WTC11 (cell line): ENCODE data around the gene FOXN3. TPM values are rescaled to one million over a fixed set of nuclear protein-coding genes. Genes with fewer than 3 reads are reported as not detected.

Experiments used
- ATAC-seq: fragments of 200-7000 bp; cut with Tn5 transposase; 2 replicates; pipeline ENCODE4 v1.10.0; 2021; ENCODE audit warnings: mild to moderate bottlenecking, moderate library complexity
- CTCF ChIA-PET: fragments of 300-600 bp; sonication (Branson Sonifier 250); formaldehyde crosslinking; loops from one replicate; lab custom pipeline; 2021; ENCODE audit warnings: antibody characterized with exemption; lab: Charles Lee
- POLR2A ChIA-PET: fragments of 350-600 bp; sonication (Branson Sonifier 250); formaldehyde crosslinking; loops from one replicate; lab custom pipeline; 2021; ENCODE audit warnings: antibody characterized with exemption; lab: Charles Lee
- DNase-seq: peaks from one replicate; pipeline ENCODE4 v3.0.0; 2021; ENCODE audit warnings: low spot score
- H3K27ac Mint-ChIP-seq: 2 replicates; pipeline ENCODE4 v1.8.0; 2021; ENCODE audit warnings: mixed read lengths
- H3K27me3 Mint-ChIP-seq: 2 replicates; pipeline ENCODE4 v1.8.0; 2021; ENCODE audit warnings: low read depth, mild to moderate bottlenecking, moderate library complexity, mixed read lengths
- H3K36me3 Mint-ChIP-seq: 2 replicates; pipeline ENCODE4 v1.8.0; 2021; ENCODE audit warnings: mixed read lengths
- H3K4me1 Mint-ChIP-seq: 2 replicates; pipeline ENCODE4 v1.8.0; 2022; ENCODE audit warnings: mixed read lengths
- H3K4me3 Mint-ChIP-seq: 2 replicates; pipeline ENCODE4 v1.8.0; 2021; ENCODE audit warnings: mild to moderate bottlenecking, moderate library complexity, mixed read lengths
- H3K9me3 Mint-ChIP-seq: 2 replicates; pipeline ENCODE4 v1.8.0; 2021; ENCODE audit warnings: mixed read lengths
- JAZF1 ChIP-seq: fragments of 250-450 bp; sonication (Bioruptor Pico); IDR thresholded peaks from 2 replicates; pipeline ENCODE4 v1.9.0; 2021; ENCODE audit warnings: moderate library complexity, mild to moderate bottlenecking, inconsistent platforms
- NR1H2 ChIP-seq: sonication (generic); formaldehyde crosslinking; IDR thresholded peaks from 2 replicates; pipeline ENCODE4 v1.9.0; 2021; ENCODE audit warnings: mild to moderate bottlenecking, moderate library complexity, missing genetic modification reagents
- RELA ChIP-seq: sonication (generic); formaldehyde crosslinking; IDR thresholded peaks from 2 replicates; pipeline ENCODE4 v1.8.1; 2022; ENCODE audit warnings: missing genetic modification reagents, mild to moderate bottlenecking, borderline replicate concordance
- SMAD3 ChIP-seq: sonication (generic); formaldehyde crosslinking; IDR thresholded peaks from 2 replicates; pipeline ENCODE4 v1.8.0; 2022; ENCODE audit warnings: missing genetic modification reagents, mild to moderate bottlenecking, borderline replicate concordance
- ZBTB21 ChIP-seq: sonication (generic); formaldehyde crosslinking; IDR thresholded peaks from 2 replicates; pipeline ENCODE4 v1.8.1; 2023; ENCODE audit warnings: mild to moderate bottlenecking, missing genetic modification reagents, borderline replicate concordance
- ZNF232 ChIP-seq: sonication (generic); formaldehyde crosslinking; IDR thresholded peaks from 2 replicates; pipeline ENCODE4 v1.8.0; 2022; ENCODE audit warnings: mild to moderate bottlenecking, missing genetic modification reagents
- ZNF263 ChIP-seq: sonication (generic); formaldehyde crosslinking; IDR thresholded peaks from 2 replicates; pipeline ENCODE4 v1.8.1; 2022; ENCODE audit warnings: low read depth, mild to moderate bottlenecking, moderate library complexity, missing genetic modification reagents
- total RNA-seq: library from RNA; stranded (reverse); gene quantifications from 3 replicates; pipeline ENCODE4 v1.2.3, GENCODE V29; 2021
- TF ChIP-seq, protein P1 (sequence below): fragments of 250-450 bp; sonication (Bioruptor Pico); IDR thresholded peaks from 2 replicates; pipeline ENCODE4 v2.1.2; 2022; ENCODE audit warnings: mild to moderate bottlenecking, moderate library complexity
- TF ChIP-seq, protein P2 (sequence below): sonication (generic); formaldehyde crosslinking; IDR thresholded peaks from 2 replicates; pipeline ENCODE4 v1.8.0; 2022; ENCODE audit warnings: mild to moderate bottlenecking, missing genetic modification reagents
- TF ChIP-seq, protein P3 (sequence below): sonication (generic); formaldehyde crosslinking; conservative IDR thresholded peaks from 2 replicates; pipeline ENCODE4 v1.8.1; 2023; ENCODE audit warnings: mild to moderate bottlenecking, low read depth, missing genetic modification reagents, moderate library complexity
- TF ChIP-seq, protein P4 (sequence below): fragments of 250-450 bp; sonication (Bioruptor Pico); IDR thresholded peaks from 2 replicates; pipeline ENCODE4 v1.8.0; 2021; ENCODE audit warnings: mild to moderate bottlenecking
- TF ChIP-seq, protein P5 (sequence below): sonication (generic); formaldehyde crosslinking; IDR thresholded peaks from 2 replicates; pipeline ENCODE4 v1.8.1; 2023; ENCODE audit warnings: mild to moderate bottlenecking, missing genetic modification reagents, moderate library complexity
- TF ChIP-seq, protein P6 (sequence below): sonication (generic); formaldehyde crosslinking; IDR thresholded peaks from 2 replicates; pipeline ENCODE4 v1.8.0; 2023; ENCODE audit warnings: mild to moderate bottlenecking, missing genetic modification reagents
- TF ChIP-seq, protein P7 (sequence below): sonication (generic); formaldehyde crosslinking; IDR thresholded peaks from 2 replicates; pipeline ENCODE4 v1.8.1; 2023; ENCODE audit warnings: mild to moderate bottlenecking, missing genetic modification reagents, moderate library complexity
- TF ChIP-seq, protein P8 (sequence below): sonication (generic); formaldehyde crosslinking; IDR thresholded peaks from 2 replicates; pipeline ENCODE4 v1.8.1; 2023; ENCODE audit warnings: mild to moderate bottlenecking, missing genetic modification reagents, borderline replicate concordance
- TF ChIP-seq, protein P9 (sequence below): sonication (generic); formaldehyde crosslinking; IDR thresholded peaks from 2 replicates; pipeline ENCODE4 v1.8.1; 2023; ENCODE audit warnings: mild to moderate bottlenecking, missing genetic modification reagents

The FOXN3 gene
- total RNA-seq, 1 experiment from 2014 or later = 170 TPM

DNA sequence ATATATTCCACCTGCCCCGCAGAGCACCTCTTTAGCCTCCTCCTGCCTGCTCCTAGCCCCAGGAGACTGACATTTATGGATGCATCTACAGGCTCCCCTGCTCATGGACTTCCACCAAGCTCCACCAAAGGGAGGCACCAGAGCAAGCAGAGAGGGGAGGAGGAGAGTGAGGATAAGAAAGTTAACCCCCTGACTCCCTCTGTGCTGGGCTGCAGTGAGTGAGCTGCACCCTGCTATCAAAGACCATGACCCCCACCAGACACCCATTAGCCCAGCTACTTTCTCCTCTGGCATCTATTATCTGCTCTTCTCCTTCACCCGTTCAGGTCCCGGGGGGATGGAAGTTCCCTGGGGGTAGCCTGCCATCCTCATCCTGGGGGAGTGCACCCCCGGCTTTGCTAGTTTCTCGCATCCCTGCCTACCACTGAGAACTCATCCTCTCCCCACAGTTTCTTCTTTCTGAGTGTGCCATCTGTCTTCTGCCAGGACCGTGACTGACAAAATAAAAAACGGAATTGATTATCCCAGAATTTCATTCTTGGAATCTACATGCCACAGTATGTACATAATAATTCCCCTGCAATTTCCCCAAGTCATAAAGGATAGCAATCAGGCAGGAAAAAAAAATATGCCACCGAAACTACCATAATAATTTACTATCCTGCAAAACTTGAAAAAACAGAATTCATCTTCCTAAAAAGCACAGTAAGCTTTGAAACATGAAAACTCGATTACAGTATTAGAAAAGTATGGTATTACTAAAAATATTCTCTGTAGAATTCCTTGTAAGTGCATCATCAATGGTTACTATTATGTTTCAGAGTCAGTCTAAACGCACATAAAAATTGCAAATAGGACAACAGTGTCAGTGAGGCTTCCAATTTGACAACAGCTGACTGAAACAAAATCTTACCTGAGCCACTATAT is 45.2 kb downstream of the FOXN3 start:
- peaks cover 69% of the 10 kb centered on the region for H3K4me1 Mint-ChIP-seq
- peak; percentile 69 for ATAC-seq
- no peak overlapping the region; the same call in 1 of the 2 replicates for H3K4me3 Mint-ChIP-seq
- peaks cover 13% of the 10 kb centered on the region for H3K36me3 Mint-ChIP-seq
- POLR2A ChIA-PET = interaction anchor here (0.5 to 0.8 kb wide), 2 partner anchors 18 to 26 kb away, joined by 3 to 4 read pairs; no protein-coding TSS in a partner anchor
- no peaks in the 10 kb centered on the region for H3K27me3 Mint-ChIP-seq
- CTCF ChIA-PET = interaction anchor here (0.5 kb wide), 1 partner anchor 54 kb away, joined by 4 read pairs; no protein-coding TSS in a partner anchor
- H3K9me3 Mint-ChIP-seq = peaks cover 12% of the 10 kb centered on the region
- no peak for DNase-seq
- peak overlapping the region; percentile 69; the same call in 1 of the 2 replicates for H3K27ac Mint-ChIP-seq
- no peak for TF ChIP-seq SMAD3 (CRISPR knock-in tag)
- TF ChIP-seq, protein P1, sequence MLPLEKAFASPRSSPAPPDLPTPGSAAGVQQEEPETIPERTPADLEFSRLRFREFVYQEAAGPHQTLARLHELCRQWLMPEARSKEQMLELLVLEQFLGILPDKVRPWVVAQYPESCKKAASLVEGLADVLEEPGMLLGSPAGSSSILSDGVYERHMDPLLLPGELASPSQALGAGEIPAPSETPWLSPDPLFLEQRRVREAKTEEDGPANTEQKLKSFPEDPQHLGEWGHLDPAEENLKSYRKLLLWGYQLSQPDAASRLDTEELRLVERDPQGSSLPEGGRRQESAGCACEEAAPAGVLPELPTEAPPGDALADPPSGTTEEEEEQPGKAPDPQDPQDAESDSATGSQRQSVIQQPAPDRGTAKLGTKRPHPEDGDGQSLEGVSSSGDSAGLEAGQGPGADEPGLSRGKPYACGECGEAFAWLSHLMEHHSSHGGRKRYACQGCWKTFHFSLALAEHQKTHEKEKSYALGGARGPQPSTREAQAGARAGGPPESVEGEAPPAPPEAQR = no peak
- TF ChIP-seq, protein P2, sequence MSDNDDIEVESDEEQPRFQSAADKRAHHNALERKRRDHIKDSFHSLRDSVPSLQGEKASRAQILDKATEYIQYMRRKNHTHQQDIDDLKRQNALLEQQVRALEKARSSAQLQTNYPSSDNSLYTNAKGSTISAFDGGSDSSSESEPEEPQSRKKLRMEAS = no peak
- TF ChIP-seq, protein P3, sequence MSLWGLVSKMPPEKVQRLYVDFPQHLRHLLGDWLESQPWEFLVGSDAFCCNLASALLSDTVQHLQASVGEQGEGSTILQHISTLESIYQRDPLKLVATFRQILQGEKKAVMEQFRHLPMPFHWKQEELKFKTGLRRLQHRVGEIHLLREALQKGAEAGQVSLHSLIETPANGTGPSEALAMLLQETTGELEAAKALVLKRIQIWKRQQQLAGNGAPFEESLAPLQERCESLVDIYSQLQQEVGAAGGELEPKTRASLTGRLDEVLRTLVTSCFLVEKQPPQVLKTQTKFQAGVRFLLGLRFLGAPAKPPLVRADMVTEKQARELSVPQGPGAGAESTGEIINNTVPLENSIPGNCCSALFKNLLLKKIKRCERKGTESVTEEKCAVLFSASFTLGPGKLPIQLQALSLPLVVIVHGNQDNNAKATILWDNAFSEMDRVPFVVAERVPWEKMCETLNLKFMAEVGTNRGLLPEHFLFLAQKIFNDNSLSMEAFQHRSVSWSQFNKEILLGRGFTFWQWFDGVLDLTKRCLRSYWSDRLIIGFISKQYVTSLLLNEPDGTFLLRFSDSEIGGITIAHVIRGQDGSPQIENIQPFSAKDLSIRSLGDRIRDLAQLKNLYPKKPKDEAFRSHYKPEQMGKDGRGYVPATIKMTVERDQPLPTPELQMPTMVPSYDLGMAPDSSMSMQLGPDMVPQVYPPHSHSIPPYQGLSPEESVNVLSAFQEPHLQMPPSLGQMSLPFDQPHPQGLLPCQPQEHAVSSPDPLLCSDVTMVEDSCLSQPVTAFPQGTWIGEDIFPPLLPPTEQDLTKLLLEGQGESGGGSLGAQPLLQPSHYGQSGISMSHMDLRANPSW (CRISPR knock-in tag) = no peak
- no peak for TF ChIP-seq ZBTB21 (CRISPR knock-in tag)
- TF ChIP-seq, protein P4, sequence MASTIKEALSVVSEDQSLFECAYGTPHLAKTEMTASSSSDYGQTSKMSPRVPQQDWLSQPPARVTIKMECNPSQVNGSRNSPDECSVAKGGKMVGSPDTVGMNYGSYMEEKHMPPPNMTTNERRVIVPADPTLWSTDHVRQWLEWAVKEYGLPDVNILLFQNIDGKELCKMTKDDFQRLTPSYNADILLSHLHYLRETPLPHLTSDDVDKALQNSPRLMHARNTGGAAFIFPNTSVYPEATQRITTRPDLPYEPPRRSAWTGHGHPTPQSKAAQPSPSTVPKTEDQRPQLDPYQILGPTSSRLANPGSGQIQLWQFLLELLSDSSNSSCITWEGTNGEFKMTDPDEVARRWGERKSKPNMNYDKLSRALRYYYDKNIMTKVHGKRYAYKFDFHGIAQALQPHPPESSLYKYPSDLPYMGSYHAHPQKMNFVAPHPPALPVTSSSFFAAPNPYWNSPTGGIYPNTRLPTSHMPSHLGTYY = no peak
- TF ChIP-seq, protein P5, sequence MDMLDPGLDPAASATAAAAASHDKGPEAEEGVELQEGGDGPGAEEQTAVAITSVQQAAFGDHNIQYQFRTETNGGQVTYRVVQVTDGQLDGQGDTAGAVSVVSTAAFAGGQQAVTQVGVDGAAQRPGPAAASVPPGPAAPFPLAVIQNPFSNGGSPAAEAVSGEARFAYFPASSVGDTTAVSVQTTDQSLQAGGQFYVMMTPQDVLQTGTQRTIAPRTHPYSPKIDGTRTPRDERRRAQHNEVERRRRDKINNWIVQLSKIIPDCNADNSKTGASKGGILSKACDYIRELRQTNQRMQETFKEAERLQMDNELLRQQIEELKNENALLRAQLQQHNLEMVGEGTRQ (CRISPR knock-in tag) = no peak
- TF ChIP-seq, protein P6, sequence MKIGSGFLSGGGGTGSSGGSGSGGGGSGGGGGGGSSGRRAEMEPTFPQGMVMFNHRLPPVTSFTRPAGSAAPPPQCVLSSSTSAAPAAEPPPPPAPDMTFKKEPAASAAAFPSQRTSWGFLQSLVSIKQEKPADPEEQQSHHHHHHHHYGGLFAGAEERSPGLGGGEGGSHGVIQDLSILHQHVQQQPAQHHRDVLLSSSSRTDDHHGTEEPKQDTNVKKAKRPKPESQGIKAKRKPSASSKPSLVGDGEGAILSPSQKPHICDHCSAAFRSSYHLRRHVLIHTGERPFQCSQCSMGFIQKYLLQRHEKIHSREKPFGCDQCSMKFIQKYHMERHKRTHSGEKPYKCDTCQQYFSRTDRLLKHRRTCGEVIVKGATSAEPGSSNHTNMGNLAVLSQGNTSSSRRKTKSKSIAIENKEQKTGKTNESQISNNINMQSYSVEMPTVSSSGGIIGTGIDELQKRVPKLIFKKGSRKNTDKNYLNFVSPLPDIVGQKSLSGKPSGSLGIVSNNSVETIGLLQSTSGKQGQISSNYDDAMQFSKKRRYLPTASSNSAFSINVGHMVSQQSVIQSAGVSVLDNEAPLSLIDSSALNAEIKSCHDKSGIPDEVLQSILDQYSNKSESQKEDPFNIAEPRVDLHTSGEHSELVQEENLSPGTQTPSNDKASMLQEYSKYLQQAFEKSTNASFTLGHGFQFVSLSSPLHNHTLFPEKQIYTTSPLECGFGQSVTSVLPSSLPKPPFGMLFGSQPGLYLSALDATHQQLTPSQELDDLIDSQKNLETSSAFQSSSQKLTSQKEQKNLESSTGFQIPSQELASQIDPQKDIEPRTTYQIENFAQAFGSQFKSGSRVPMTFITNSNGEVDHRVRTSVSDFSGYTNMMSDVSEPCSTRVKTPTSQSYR (CRISPR knock-in tag) = no peak
- TF ChIP-seq ZNF263 = no peak
- no peak for TF ChIP-seq RELA (CRISPR knock-in tag)
- TF ChIP-seq ZNF232 = no peak
- no peak for TF ChIP-seq JAZF1 (CRISPR knock-in tag)
- TF ChIP-seq, protein P7, sequence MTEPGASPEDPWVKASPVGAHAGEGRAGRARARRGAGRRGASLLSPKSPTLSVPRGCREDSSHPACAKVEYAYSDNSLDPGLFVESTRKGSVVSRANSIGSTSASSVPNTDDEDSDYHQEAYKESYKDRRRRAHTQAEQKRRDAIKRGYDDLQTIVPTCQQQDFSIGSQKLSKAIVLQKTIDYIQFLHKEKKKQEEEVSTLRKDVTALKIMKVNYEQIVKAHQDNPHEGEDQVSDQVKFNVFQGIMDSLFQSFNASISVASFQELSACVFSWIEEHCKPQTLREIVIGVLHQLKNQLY (CRISPR knock-in tag) = no peak
- TF ChIP-seq, protein P8, sequence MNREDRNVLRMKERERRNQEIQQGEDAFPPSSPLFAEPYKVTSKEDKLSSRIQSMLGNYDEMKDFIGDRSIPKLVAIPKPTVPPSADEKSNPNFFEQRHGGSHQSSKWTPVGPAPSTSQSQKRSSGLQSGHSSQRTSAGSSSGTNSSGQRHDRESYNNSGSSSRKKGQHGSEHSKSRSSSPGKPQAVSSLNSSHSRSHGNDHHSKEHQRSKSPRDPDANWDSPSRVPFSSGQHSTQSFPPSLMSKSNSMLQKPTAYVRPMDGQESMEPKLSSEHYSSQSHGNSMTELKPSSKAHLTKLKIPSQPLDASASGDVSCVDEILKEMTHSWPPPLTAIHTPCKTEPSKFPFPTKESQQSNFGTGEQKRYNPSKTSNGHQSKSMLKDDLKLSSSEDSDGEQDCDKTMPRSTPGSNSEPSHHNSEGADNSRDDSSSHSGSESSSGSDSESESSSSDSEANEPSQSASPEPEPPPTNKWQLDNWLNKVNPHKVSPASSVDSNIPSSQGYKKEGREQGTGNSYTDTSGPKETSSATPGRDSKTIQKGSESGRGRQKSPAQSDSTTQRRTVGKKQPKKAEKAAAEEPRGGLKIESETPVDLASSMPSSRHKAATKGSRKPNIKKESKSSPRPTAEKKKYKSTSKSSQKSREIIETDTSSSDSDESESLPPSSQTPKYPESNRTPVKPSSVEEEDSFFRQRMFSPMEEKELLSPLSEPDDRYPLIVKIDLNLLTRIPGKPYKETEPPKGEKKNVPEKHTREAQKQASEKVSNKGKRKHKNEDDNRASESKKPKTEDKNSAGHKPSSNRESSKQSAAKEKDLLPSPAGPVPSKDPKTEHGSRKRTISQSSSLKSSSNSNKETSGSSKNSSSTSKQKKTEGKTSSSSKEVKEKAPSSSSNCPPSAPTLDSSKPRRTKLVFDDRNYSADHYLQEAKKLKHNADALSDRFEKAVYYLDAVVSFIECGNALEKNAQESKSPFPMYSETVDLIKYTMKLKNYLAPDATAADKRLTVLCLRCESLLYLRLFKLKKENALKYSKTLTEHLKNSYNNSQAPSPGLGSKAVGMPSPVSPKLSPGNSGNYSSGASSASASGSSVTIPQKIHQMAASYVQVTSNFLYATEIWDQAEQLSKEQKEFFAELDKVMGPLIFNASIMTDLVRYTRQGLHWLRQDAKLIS (CRISPR knock-in tag) = no peak
- TF ChIP-seq, protein P9, sequence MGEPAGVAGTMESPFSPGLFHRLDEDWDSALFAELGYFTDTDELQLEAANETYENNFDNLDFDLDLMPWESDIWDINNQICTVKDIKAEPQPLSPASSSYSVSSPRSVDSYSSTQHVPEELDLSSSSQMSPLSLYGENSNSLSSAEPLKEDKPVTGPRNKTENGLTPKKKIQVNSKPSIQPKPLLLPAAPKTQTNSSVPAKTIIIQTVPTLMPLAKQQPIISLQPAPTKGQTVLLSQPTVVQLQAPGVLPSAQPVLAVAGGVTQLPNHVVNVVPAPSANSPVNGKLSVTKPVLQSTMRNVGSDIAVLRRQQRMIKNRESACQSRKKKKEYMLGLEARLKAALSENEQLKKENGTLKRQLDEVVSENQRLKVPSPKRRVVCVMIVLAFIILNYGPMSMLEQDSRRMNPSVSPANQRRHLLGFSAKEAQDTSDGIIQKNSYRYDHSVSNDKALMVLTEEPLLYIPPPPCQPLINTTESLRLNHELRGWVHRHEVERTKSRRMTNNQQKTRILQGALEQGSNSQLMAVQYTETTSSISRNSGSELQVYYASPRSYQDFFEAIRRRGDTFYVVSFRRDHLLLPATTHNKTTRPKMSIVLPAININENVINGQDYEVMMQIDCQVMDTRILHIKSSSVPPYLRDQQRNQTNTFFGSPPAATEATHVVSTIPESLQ = no peak
- TF ChIP-seq NR1H2 (CRISPR knock-in tag) = no peak
